Measurements from ENCODE around the gene GJA4. TPM values are rescaled to one million over a fixed set of nuclear protein-coding genes. Genes with fewer than 3 reads are reported as not detected.
A peak's percentile ranks its signal among the peaks of the same experiment; 100 is the strongest.

Gene GJA4
- not detected in 2 replicates for total RNA-seq (2014; rRNA removed; shearing (Covaris generic))

DNA sequence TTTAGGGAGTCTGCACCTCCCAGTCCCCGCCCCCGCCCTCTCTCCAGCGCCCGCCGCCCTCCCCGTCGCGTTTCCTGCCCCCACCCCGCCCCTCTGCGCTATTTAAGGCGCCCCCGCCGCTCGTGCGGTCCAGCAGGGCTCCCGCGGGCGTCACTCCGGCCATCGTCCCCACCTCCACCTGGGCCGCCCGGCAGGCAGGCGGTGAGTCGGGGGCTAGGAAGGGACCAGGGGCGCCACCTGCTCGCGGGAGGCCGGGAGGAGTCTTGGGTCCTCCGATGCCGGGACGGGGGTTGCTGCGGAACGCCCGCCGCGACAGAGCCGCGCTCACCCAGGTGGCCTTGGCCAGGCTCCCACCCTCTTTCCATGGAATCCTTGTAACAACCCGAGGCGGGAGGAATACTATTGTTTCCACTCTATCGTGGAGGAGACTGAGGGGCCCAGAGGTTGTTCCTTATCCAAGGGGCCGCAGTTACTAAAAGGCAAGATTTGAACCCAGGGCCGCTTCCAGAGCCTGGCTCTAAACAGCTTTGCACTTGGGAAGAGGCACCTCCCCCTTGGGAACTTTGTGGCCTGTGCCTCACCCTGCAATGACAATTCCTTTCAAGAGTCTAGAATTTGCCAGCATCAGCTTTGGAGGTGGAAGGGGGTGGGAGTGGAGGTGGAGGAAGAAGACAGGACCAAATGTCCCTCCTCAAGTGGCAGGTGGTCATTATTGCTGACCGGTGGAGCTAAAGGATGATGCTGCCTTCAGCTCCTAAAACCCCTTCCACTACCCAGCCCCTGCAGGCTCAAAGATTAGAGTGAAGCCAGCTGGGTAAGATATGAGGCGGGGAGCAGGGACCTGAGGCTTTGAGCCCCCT, at the start of gene GJA4:
Gene GJA4 (plus strand): TSS at position 132 of the 860 bp plus-strand sequence. CDS start 1,215 bp downstream, outside the sequence.
- DNase-seq (ENCODE audit: low read depth) = no peak

DNA sequence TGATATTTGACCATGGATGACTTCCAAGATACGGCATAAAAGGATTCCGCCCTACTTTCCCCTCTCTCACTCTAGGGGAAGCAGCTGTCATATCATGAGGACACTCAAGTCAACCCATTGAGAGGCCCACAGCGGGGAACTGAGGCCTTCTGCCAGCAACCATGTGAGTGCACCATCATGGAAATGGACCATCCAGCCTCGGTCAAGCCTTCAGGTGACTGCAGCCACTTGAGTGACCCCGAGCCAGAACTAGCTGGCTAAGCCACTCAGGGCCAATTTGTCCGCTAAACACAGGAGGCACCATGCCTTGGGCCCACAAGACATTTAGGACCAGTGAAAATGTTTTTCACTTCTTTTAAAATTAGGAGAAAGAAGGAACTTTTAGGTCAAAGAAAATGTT, 49.0 kb upstream of the GJA4 start:
- DNase-seq (ENCODE audit: low read depth) = no peak

DNA sequence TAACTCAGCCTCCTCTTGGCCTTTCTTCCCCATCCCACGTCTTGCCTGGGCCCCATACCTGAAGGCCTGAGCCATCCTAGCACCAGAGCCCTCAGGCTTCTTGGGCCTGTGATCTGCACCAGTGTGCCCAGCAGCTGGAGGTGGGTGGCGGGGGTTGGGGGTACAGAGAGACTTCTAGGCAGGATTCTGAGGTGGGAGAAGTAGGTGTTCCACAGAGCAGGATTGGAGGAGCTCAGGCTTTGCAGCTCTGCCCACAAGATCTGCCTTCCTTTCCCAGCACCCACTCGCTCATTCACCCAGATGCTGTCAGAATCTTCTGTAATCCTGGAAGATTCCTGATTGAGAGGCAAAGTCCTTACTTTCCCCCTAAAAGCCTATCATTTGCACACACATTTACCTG, 47.9 kb upstream of the GJA4 start:
- no peak for DNase-seq (ENCODE audit: low read depth)

DNA sequence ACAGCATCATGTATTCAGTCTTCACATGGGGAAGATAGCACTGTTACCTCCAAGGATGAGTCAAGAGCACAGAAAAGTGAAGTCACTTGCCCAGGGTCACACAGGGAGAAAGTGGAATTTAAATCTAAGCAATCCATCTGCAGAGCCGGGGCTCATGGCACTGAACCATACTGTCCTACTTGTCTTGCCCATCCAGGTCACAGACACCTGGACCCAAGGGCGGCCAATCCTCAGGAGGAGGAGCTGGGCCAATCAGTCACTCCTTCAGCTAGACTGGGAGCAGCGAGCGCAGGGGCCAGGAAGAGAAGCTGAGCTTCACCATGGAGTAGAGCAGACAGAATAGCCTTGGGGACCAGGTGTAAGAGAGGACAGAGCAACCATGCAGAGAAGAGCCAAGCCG, 47.1 kb upstream of the GJA4 start:
- DNase-seq (ENCODE audit: low read depth) = no peak

DNA sequence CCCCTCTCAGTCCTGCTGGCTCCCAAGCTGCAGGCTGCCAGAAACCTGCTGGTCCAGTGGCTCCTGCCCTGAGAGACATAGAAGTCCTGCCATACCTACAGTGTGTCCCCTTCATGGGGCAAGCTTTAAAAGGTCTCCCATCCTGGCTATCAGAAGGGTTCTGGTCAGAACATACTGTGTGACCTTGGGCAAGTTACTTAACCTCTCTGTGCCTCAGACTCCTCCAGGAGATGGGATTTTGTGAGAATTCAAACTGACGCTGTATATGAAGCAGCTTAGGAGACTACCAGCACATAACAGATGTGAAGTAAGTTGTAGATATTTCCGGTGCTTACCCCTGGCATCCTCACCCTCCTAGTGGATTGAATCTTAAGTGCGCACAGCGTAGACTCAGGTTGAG, 46.7 kb upstream of the GJA4 start:
- DNase-seq (ENCODE audit: low read depth) = no peak

DNA sequence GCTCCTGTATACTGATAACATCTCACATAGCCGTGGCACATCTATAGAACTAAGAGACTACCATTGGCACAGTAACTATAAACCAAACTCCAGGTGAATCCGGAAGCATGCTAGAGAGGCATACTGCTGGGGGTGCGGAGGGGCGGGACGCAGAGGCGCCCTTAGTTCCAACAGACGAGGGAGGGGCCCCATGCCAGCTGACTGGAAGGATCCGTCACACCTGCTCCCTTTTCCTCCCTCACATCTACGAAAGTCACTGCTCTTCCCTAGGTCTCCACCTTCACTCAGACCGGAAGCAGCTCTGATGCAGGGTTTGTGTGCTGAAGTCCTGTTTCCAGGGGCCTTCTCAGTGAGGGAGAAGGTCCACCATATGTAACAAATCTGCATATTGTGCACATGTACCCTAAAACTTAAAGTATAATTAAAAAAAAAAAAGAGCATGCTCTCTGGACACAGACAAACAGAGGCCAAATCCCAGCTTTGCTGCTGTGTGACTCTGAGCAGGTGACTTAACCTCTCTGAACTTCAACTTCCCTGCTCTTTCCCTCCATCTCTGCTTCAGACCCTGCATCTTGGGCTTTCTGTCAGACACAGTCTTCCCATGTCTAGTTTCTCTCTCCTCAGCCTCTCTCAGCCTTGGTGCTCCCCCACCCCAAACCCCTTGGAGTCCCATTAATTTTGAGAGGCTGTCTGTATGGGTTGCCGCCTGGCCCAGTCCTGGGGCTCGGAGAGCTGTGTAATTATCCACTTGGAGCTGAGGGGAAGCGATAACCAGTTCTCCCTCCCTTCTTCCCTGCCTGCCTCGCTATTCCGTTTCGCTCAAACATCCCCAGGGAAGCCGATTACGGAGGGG, 45.8 kb upstream of the GJA4 start:
- no peak for DNase-seq (ENCODE audit: low read depth)

DNA sequence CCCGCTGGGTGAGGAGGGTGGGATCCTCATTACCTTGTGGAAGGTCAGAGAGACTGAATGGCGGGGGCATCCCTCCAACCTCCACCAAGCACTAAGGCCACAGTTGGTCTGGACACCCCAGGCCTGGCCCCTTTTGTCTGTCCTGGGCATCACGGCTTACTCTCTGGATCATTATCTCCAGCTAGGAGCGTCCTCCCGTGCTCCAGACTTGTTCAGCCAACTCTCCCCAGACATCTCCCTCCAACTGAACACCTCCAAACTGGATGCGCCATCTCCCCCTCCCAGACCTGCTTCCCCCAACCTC, 45.2 kb upstream of the GJA4 start:
- no peak for DNase-seq (ENCODE audit: low read depth)

DNA sequence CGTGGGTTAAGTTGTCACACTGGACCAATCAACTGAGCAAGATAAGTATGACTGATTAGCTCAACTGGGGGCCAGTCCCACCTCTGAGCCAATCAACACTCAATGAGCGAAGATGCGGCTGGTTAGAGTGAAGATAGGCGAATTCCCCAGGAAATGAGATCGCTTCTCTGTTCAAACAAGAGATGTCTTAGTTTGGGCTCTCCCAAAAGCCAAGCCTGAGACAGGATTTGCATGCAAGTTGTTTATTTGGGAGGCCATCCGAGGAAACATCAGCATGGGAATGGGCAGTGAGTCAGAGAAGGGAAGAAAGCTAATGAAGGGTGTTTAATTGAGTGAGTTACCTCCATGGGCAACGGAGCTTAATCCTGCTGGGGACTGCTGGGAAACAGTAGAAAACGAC, 42.8 kb upstream of the GJA4 start:
- DNase-seq (ENCODE audit: low read depth) = peak; percentile 65

DNA sequence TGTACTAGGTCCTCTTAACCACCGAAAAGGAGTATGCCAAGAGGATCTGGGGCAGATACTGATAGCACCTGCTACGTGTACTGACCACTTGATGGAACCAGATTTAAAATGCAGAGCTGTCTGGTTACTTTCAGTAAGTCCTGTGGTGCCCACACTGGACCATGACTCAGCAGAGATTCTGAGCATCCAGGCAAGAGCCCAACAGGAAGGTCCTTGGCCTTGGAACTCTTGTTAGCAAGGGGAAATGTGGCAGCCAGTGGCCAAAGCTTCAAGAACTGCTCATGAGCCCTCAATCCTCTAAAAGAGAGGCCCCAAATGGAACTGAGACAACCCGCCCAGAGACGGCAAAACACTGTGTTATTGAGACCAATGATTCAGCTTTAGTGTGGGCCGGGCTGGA, 42.2 kb upstream of the GJA4 start:
- DNase-seq (ENCODE audit: low read depth) = peak; percentile 50

DNA sequence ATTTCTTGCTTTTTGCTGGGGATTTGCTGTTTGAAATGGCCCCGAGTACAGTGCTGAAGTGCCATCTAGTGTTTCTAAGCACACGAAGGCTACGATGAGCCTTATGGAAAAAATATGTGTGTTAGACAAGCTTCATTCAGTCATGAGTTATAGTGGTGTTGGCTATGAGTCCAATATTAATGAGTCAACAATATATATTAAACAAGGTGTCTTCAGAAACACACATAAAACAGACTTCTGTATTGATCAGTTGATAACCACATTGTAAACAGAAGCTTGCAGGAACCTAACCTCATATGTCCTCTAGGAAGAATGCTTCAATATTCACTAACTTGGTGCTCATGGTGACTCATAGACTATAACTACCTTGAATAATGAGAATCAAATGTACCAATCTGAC, 39.6 kb upstream of the GJA4 start:
- DNase-seq (ENCODE audit: low read depth) = peak; percentile 33

DNA sequence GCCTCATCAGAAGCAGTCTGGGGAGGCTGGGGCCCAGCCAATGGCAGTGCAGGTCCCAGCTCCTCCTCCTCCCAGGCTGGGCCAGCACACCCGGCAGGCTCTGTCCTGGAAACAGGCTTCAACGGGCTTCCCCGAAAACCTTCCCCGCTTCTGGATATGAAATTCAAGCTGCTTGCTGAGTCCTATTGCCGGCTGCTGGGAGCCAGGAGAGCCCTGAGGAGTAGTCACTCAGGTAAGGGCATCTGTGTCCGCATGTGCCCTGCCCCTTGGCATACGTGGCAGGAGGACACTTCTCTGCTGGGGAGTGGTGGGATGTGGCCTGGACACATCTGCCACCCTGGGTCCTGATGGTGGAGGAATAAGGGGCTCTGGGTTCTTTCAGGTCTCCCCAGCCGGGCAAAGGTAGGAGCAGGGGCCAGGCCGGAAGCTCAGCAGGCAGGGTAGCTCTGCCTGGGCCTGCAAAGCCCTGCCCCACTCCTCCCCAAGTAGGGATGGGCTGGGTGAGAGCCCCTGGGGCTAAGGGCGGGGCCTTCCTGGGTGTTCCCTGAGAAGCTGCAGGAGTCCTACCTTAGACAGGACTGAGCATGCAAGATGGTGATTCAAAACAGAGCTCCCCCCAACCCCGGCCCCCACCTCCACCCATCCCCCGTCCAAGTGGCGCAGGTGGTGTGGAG, 37.7 kb upstream of the GJA4 start, which contains the start of gene GJB5:
Gene GJB5 (plus strand): TSS at position 84 of the 674 bp plus-strand sequence. CDS start 2,284 bp downstream, outside the sequence.
- no peak for DNase-seq (ENCODE audit: low read depth)

DNA sequence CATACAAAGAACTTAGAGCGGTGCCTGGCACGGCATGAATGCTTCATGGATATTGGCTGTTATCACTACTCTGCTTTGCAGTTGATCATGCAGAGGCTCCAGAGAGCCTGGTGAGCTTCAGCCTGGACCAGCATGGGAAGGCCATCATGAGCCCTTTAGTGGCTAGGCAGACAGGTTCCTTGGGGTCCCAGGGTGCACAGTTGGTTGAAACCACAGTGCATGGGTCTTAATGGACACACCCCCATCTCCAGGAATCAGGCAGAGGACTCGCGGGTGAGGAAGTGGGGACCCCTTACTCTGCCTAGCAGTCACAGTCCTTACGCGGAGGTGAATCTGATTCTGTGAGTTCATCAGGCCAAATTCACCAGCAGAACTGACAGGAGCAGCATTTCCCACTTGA, 36.8 kb upstream of the GJA4 start:
- no peak for DNase-seq (ENCODE audit: low read depth)

DNA sequence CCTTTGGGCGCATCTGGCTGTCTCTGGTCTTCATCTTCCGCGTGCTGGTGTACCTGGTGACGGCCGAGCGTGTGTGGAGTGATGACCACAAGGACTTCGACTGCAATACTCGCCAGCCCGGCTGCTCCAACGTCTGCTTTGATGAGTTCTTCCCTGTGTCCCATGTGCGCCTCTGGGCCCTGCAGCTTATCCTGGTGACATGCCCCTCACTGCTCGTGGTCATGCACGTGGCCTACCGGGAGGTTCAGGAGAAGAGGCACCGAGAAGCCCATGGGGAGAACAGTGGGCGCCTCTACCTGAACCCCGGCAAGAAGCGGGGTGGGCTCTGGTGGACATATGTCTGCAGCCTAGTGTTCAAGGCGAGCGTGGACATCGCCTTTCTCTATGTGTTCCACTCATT, 35.4 kb upstream of the GJA4 start:
- DNase-seq (ENCODE audit: low read depth) = no peak

DNA sequence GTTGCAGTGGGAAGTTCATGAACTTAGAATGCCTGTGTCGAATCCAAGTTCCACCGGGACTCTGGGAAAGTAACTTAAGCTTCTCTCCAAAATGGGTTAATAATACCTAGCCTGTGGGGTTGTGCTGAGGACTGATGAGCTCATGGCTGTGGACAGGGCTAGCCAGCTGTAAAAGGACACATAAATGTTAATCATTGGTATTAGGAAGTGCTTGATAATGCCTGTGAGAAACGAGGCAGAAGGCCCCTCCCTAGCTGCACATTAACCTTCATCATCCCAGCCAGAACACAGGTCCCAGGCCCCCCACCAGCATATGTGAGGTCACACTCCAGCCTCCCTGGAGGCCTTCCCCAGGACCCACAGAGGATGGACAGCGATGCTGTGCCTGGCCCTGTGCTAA, 34.0 kb upstream of the GJA4 start:
- no peak for DNase-seq (ENCODE audit: low read depth)

DNA sequence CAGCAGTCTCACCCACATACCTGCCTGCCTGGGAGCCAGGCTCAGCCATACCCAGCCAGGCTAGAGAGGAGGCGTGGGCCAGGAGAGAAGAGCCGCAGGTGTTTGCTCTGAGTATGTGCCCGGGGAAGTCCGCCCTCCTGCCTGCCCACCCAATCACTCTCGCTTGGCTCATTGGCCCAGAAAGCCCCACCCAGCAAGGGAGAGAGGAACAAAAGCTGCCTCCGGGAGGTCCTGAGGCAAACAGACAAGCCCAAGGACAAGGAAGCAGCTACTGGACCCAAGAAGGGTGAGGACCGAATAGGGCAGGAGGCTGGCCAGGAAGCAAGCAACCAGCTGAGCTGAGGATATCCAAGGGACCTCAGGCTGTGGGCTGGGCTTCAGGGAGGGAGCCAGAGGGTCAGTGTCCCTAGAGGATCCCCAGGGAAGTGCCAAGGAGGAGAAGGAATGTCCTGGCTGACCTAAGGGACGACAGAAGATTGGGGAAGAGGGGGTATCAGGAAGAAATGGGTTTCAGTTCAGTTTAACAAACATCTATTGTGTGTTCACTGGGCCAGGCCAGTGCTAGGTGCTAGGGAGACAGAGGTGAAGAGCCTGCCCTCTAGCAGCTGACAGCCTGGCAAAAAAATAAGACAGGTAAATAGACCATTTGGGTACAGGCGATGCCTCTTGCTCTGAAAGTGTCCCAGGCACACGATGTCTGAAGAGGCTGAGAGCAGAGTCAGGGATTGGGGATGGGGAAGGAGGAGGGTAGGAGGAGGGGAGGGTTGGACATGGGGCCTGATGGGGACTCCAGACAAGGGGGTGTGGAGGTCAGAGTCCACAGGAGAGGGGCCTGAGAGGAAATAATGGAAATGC, 33.1 kb upstream of the GJA4 start, which contains the start of gene GJB4:
Gene GJB4 (plus strand): TSS at position 238 of the 855 bp plus-strand sequence. CDS start 1,515 bp downstream, outside the sequence.
- peak; percentile 26 for DNase-seq (ENCODE audit: low read depth)

DNA sequence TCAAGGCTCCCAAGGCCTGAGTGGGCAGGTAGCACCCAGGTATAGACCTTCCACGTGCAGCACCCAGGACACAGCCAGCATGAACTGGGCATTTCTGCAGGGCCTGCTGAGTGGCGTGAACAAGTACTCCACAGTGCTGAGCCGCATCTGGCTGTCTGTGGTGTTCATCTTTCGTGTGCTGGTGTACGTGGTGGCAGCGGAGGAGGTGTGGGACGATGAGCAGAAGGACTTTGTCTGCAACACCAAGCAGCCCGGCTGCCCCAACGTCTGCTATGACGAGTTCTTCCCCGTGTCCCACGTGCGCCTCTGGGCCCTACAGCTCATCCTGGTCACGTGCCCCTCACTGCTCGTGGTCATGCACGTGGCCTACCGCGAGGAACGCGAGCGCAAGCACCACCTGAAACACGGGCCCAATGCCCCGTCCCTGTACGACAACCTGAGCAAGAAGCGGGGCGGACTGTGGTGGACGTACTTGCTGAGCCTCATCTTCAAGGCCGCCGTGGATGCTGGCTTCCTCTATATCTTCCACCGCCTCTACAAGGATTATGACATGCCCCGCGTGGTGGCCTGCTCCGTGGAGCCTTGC, 31.5 kb upstream of the GJA4 start:
- DNase-seq (ENCODE audit: low read depth) = no peak

DNA sequence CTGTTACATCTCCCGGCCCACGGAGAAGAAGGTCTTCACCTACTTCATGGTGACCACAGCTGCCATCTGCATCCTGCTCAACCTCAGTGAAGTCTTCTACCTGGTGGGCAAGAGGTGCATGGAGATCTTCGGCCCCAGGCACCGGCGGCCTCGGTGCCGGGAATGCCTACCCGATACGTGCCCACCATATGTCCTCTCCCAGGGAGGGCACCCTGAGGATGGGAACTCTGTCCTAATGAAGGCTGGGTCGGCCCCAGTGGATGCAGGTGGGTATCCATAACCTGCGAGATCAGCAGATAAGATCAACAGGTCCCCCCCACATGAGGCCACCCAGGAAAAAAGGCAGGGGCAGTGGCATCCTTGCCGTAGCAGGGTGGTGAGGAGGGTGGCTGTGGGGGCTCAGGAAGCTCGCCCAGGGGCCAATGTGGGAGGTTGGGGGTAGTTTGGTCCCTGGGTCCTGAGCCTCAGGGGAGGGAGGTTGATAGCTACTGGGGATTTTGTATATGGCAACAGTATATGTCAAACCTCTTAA, 31.0 kb upstream of the GJA4 start:
- no peak for DNase-seq (ENCODE audit: low read depth)

DNA sequence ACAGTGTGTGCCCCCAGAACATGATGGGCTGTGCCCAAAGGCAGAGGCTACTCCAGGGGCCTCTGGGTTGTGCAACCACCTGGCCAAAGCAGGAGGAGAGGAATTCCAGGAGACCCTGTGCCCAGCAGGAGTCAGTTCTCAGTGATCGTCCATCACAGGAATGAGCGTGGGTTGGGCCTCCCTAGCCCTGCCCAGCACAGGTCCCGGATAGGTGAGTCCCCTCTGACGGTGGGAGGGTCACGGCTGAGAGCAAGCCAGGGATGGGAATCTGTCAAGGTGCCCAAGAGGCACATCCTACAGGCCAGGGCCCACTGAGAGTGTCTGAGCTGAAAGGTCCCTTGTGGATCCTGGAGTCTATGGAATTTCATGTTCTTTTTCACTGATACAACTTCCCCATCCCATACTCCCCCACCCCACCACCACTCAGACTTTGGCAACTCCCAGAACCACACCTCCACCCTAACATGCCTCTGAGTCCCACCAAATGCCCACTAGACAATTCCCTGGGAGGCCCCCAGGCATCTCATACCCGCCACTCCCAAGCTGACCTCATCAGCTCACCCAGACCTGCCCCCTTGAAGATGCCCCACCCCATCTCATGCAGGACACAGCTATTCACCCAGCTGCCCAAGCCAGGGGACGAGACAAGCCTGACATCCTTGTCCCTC, 30.2 kb upstream of the GJA4 start:
- DNase-seq (ENCODE audit: low read depth) = peak; percentile 32

DNA sequence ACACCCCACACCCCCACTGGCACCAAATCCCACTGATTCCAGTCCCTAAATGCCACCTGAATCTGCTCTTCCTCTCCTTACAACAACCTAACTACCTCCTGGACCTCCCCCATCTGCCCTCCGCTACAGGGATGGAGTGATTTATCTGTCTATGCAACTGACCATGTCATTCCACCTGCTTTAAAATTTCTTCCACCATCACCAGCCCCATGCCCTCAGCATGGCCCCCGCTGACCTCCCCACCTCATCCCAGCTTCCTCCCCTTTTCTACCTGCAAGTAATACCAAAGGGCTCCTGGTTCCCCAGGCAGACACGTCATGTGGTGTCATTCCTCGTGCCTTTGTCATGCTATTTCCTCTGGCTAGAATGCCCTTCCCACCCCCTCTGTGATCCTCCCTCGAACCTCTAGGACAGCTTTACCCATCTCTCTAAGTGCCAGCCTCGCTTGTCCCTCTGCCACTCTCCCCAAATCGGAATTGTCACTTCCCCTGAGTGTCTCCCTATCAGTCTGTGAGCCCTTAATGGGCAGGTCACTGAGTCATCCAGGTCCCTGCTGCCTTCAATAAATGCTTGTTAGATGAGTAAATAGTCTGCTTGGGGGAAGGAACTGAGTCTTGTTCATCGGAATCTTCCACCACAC, 29.5 kb upstream of the GJA4 start:
- DNase-seq (ENCODE audit: low read depth) = peak; percentile 91

DNA sequence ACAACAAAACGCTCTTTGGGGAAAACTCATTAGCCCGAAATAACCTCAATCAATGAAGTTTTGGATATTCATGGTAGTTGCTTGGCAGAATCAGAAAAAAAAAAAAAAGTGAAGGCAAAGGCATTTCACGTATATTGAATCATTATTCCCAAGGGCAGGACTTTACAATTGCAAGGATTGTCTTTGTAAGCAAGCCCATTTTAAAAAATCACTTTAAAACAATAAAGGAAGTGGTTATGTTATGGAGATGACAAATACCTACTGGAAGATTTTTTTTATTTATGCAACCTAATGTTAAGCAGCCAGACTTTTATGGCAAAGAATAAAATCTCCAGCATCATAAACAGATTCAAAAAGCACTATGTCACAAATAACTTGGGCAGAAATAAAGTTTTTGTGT, 23.9 kb upstream of the GJA4 start:
- no peak for DNase-seq (ENCODE audit: low read depth)
